ENCODE measurements around the gene USB1.

- TF ChIP-seq GATA2 (IDR thresholded peaks at IDR 0.05; ENCODE audit: low read depth, low read length) (no peak), GATA3 (IDR thresholded peaks at IDR 0.05; ENCODE audit: low read depth, low read length) (no peak)
Measured at GRCh38 chr16:58018803-58019202, 17.6 kb downstream of the USB1 start.

Measured in SH-SY5Y (cell line).